SKM-1 treated with dmso at 0.1 percent for 144 hours (cell line): Measurements from ENCODE around the gene DDX39A.

Experiments used
- DNase-seq: peaks from one replicate; lab custom pipeline; 2025; ENCODE audit not compliant: unreplicated experiment; lab: John Stamatoyannopoulos, UW

DDX39A gene

GRCh38 chr19:14434543-14435319, 15.6 kb upstream of the DDX39A start:
- peak; percentile 54 for DNase-seq

- no peak for DNase-seq
Measured at GRCh38 chr19:14433554-14434501, 14.7 kb upstream of the DDX39A start.

- DNase-seq: peak; percentile 38
Measured at GRCh38 chr19:14432791-14433553, 13.8 kb upstream of the DDX39A start, which contains the start of gene PKN1. TSS of gene PKN1 (plus strand) at chr19:14433306. CDS start at chr19:14433522, 216 bp downstream.

GRCh38 chr19:14430712-14431111, 11.6 kb upstream of the DDX39A start:
- no peak for DNase-seq

- DNase-seq: no peak
Measured at GRCh38 chr19:14428882-14429416, 9.8 kb upstream of the DDX39A start.

- DNase-seq: no peak
Measured at GRCh38 chr19:14427461-14427860, 8.3 kb upstream of the DDX39A start.

GRCh38 chr19:14425696-14426138, 6.6 kb upstream of the DDX39A start:
- no peak for DNase-seq

GRCh38 chr19:14418856-14419105, 360 bp downstream of the DDX39A start:
- DNase-seq: no peak

GRCh38 chr19:14416817-14417231, 2.3 kb downstream of the DDX39A start:
- DNase-seq: no peak

- DNase-seq: no peak
Measured at GRCh38 chr19:14414926-14415690, 4.0 kb downstream of the DDX39A start.

- no peak for DNase-seq
Measured at GRCh38 chr19:14413693-14414181, 5.4 kb downstream of the DDX39A start.

- no peak for DNase-seq
Measured at GRCh38 chr19:14412996-14413692, 6.0 kb downstream of the DDX39A start.

GRCh38 chr19:14412324-14412995, 6.7 kb downstream of the DDX39A start:
- DNase-seq: no peak

- DNase-seq: no peak
Measured at GRCh38 chr19:14411938-14412245, 7.2 kb downstream of the DDX39A start.

GRCh38 chr19:14411161-14411937, 7.8 kb downstream of the DDX39A start:
- no peak for DNase-seq

- no peak for DNase-seq
Measured at GRCh38 chr19:14410091-14411051, 8.8 kb downstream of the DDX39A start.
